ENCODE measurements around the gene PIM1. TPM values are rescaled to one million over a fixed set of nuclear protein-coding genes. Genes with fewer than 3 reads are reported as not detected.
"Not testable (repeated sequence)": the region's sequence is repeated elsewhere in the genome, so short reads cannot be mapped to it uniquely, and the experiment has no call there.

Gene PIM1
- total RNA-seq, 1 experiment from 2014 or later: 8.9 TPM

- peaks cover 30% of the 10 kb centered on the region for H3K36me3 ChIP-seq (ENCODE audit: insufficient read depth, low read length, poor library complexity, severe bottlenecking)
- no peaks in the 10 kb centered on the region for H3K27me3 ChIP-seq (replicated peaks; ENCODE audit: insufficient read depth, low read depth, low read length, poor library complexity)
- no peak for DNase-seq (ENCODE audit: low spot score)
- H3K27ac ChIP-seq (ENCODE audit: low read depth, low read length, poor library complexity, severe bottlenecking): no peak overlapping the region
- ChIA-PET POLR2A (ENCODE audit: low non-redundant PET) (no interaction called here), CTCF (interaction anchor here (0.6 to 1.5 kb wide), 2 partner anchors 112 to 159 kb away, joined by 3 to 4 read pairs; no protein-coding TSS in a partner anchor)
- no peaks in the 10 kb centered on the region for H3K4me1 ChIP-seq (ENCODE audit: insufficient read depth, low read length, poor library complexity, severe bottlenecking)
- TF ChIP-seq EZH2 (IDR thresholded peaks at IDR 0.05; ENCODE audit: borderline replicate concordance, low read depth, low read length, poor library complexity, severe bottlenecking) (no peak), CTCF (conservative IDR thresholded peaks at IDR 0.05; ENCODE audit: low read depth, low read length) (no peak)
- H3K9me3 ChIP-seq (ENCODE audit: low read depth, low read length, poor library complexity, severe bottlenecking): no peaks in the 10 kb centered on the region
- no TSS peak for BruUV-seq (replicated peaks)
- H3K4me3 ChIP-seq (ENCODE audit: low read depth, low read length, poor library complexity, severe bottlenecking): no peak overlapping the region
- intact Hi-C loops (cut with micrococcal nuclease; ENCODE audit: unreplicated experiment): loop anchor here (10.0 kb wide), 1 partner anchor 293 kb away; the partner anchor contains the start of gene C6orf89
Observed at GRCh38 chr6:37177077-37177934, 7.4 kb downstream of the PIM1 start.

GRCh38 chr6:37177935-37178517 lies 8.1 kb downstream of the PIM1 start:
- DNase-seq (ENCODE audit: low spot score): no peak
- CTCF ChIA-PET: interaction anchor here (0.6 to 1.5 kb wide), 2 partner anchors 112 to 160 kb away, joined by 3 to 4 read pairs; no protein-coding TSS in a partner anchor

GRCh38 chr6:37180075-37180474 lies 10.1 kb downstream of the PIM1 start:
- intact Hi-C loops (cut with micrococcal nuclease; ENCODE audit: unreplicated experiment): no loop called here
- TF ChIP-seq EZH2 (IDR thresholded peaks at IDR 0.05; ENCODE audit: borderline replicate concordance, low read depth, low read length, poor library complexity, severe bottlenecking) (no peak), CTCF (conservative IDR thresholded peaks at IDR 0.05; ENCODE audit: low read depth, low read length) (no peak)
- peaks cover 3% of the 10 kb centered on the region for H3K36me3 ChIP-seq (ENCODE audit: insufficient read depth, low read length, poor library complexity, severe bottlenecking)
- H3K9me3 ChIP-seq (ENCODE audit: low read depth, low read length, poor library complexity, severe bottlenecking): no peaks in the 10 kb centered on the region
- ChIA-PET POLR2A (ENCODE audit: low non-redundant PET) (no interaction called here), CTCF (no interaction called here)
- no TSS peak for BruUV-seq (replicated peaks)
- no peaks in the 10 kb centered on the region for H3K27me3 ChIP-seq (replicated peaks; ENCODE audit: insufficient read depth, low read depth, low read length, poor library complexity)
- H3K4me3 ChIP-seq (ENCODE audit: low read depth, low read length, poor library complexity, severe bottlenecking): no peak overlapping the region
- no peak overlapping the region for H3K27ac ChIP-seq (ENCODE audit: low read depth, low read length, poor library complexity, severe bottlenecking)
- no peak for DNase-seq (ENCODE audit: low spot score)
- no peaks in the 10 kb centered on the region for H3K4me1 ChIP-seq (ENCODE audit: insufficient read depth, low read length, poor library complexity, severe bottlenecking)

More at GRCh38 chr6:37177935-37178517, 8.1 kb downstream of the PIM1 start:
- Histone ChIP-seq H3K36me3 (ENCODE audit: insufficient read depth, low read length, poor library complexity, severe bottlenecking) (peaks cover 23% of the 10 kb centered on the region), H3K27ac (ENCODE audit: low read depth, low read length, poor library complexity, severe bottlenecking) (no peak overlapping the region), H3K9me3 (ENCODE audit: low read depth, low read length, poor library complexity, severe bottlenecking) (no peaks in the 10 kb centered on the region), H3K4me3 (ENCODE audit: low read depth, low read length, poor library complexity, severe bottlenecking) (no peak overlapping the region), H3K4me1 (ENCODE audit: insufficient read depth, low read length, poor library complexity, severe bottlenecking) (no peaks in the 10 kb centered on the region), H3K27me3 (replicated peaks; ENCODE audit: insufficient read depth, low read depth, low read length, poor library complexity) (no peaks in the 10 kb centered on the region)
- BruUV-seq (replicated peaks): no TSS peak
- TF ChIP-seq CTCF (conservative IDR thresholded peaks at IDR 0.05; ENCODE audit: low read depth, low read length) (no peak), EZH2 (IDR thresholded peaks at IDR 0.05; ENCODE audit: borderline replicate concordance, low read depth, low read length, poor library complexity, severe bottlenecking) (no peak)
- intact Hi-C loops (cut with micrococcal nuclease; ENCODE audit: unreplicated experiment): loop anchor here (10.0 kb wide), 1 partner anchor 293 kb away; the partner anchor contains the start of gene C6orf89
- POLR2A ChIA-PET (ENCODE audit: low non-redundant PET): no interaction called here

- H3K4me3 ChIP-seq (ENCODE audit: low read depth, low read length, poor library complexity, severe bottlenecking); H3K27me3 ChIP-seq (replicated peaks; ENCODE audit: insufficient read depth, low read depth, low read length, poor library complexity); H3K27ac ChIP-seq (ENCODE audit: low read depth, low read length, poor library complexity, severe bottlenecking); CTCF ChIA-PET; H3K4me1 ChIP-seq (ENCODE audit: insufficient read depth, low read length, poor library complexity, severe bottlenecking); H3K9me3 ChIP-seq (ENCODE audit: low read depth, low read length, poor library complexity, severe bottlenecking); POLR2A ChIA-PET (ENCODE audit: low non-redundant PET); DNase-seq (ENCODE audit: low spot score); H3K36me3 ChIP-seq (ENCODE audit: insufficient read depth, low read length, poor library complexity, severe bottlenecking); intact Hi-C loops (cut with micrococcal nuclease; ENCODE audit: unreplicated experiment); BruUV-seq (replicated peaks): not testable (repeated sequence)
Observed at GRCh38 chr6:37180610-37181009, 10.7 kb downstream of the PIM1 start.

Data from A673 (cell line).